SU-DHL-6 (cell line): ENCODE data around the gene CLTC.

ENCODE experiments used
- H2AFZ ChIP-seq: fragments of 200-600 bp; sonication (generic); 2 replicates; pipeline ENCODE4 v1.6.1; 2014; ENCODE audit warnings: low read depth, mild to moderate bottlenecking, moderate library complexity, mixed read lengths, antibody characterized with exemption, low read length; ENCODE audit not compliant: severe bottlenecking
- H3F3A ChIP-seq: fragments of 200-600 bp; shearing (Covaris generic); 2 replicates; pipeline ENCODE4 v1.6.0; 2016; ENCODE audit warnings: antibody characterized with exemption, mild to moderate bottlenecking; ENCODE audit not compliant: insufficient read depth
- H3K27ac ChIP-seq: fragments of 200-600 bp; sonication (generic); 2 replicates; pipeline ENCODE4 v1.5.1; 2016; ENCODE audit warnings: low read depth, mild to moderate bottlenecking, low read length, moderate library complexity, mixed read lengths
- H3K27me3 ChIP-seq: fragments of 200-600 bp; sonication (generic), shearing (Covaris generic); 2 replicates; pipeline ENCODE4 v1.6.0; 2014; ENCODE audit warnings: mild to moderate bottlenecking, low read length
- H3K36me3 ChIP-seq: fragments of 200-600 bp; sonication (generic); 2 replicates; pipeline ENCODE4 v1.6.1; 2014; ENCODE audit warnings: mild to moderate bottlenecking, low read length, mixed read lengths
- H3K4me2 ChIP-seq: fragments of 300-600, 200-600 bp; shearing (Covaris generic), sonication (generic); 2 replicates; pipeline ENCODE4 v1.6.0; 2014; ENCODE audit warnings: low read length, low read depth, mild to moderate bottlenecking; ENCODE audit not compliant: poor library complexity, severe bottlenecking
- H3K4me3 ChIP-seq: fragments of 200-600 bp; sonication (generic); 2 replicates; pipeline ENCODE4 v1.5.1; 2014; ENCODE audit warnings: antibody characterized with exemption, low read length, mild to moderate bottlenecking, mixed read lengths; ENCODE audit not compliant: insufficient read depth, poor library complexity, severe bottlenecking
- H3K79me2 ChIP-seq: fragments of 200-600 bp; sonication (generic); 2 replicates; pipeline ENCODE4 v1.6.1; 2014; ENCODE audit warnings: mild to moderate bottlenecking, low read length, moderate library complexity; ENCODE audit not compliant: insufficient read depth
- H3K9ac ChIP-seq: fragments of 200-600 bp; sonication (generic); 2 replicates; pipeline ENCODE4 v1.7.0; 2014; ENCODE audit warnings: mild to moderate bottlenecking, low read length
- H3K9me2 ChIP-seq: fragments of 200-600 bp; sonication (generic); replicated peaks from 2 replicates; pipeline ENCODE4 v1.6.1; 2014; ENCODE audit warnings: low read length; ENCODE audit not compliant: insufficient read depth
- H3K9me3 ChIP-seq: fragments of 200-600 bp; sonication (generic); 2 replicates; pipeline ENCODE4 v1.6.1; 2014; ENCODE audit warnings: low read length, mixed read lengths; ENCODE audit not compliant: insufficient read depth
- H4K20me1 ChIP-seq: fragments of 200-600 bp; sonication (generic); 2 replicates; pipeline ENCODE4 v1.6.1; 2014; ENCODE audit warnings: low read depth, mild to moderate bottlenecking, antibody characterized with exemption, low read length, moderate library complexity, mixed read lengths
- EZH2phosphoT487 ChIP-seq: fragments of 200-600 bp; sonication (generic), shearing (Covaris generic); conservative IDR thresholded peaks from 2 replicates; pipeline ENCODE4 v1.6.1; 2018; ENCODE audit warnings: mild to moderate bottlenecking, antibody characterized with exemption, low read length, moderate library complexity, mixed read lengths
- TF ChIP-seq, protein P1 (sequence below): fragments of 200-600 bp; sonication (generic); IDR thresholded peaks from one replicate; pipeline ENCODE4 v1.5.1; 2017; ENCODE audit warnings: antibody characterized with exemption, mild to moderate bottlenecking, low read length, moderate library complexity; ENCODE audit not compliant: insufficient read depth, poor library complexity, severe bottlenecking

Gene CLTC

GRCh38 chr17:59631276-59631675 is 11.6 kb downstream of the CLTC start:
- no peaks in the 10 kb centered on the region for H3K36me3 ChIP-seq
- peaks cover 100% of the 10 kb centered on the region for H3K79me2 ChIP-seq
- no peaks in the 10 kb centered on the region for H3K9me3 ChIP-seq
- no peak overlapping the region for H3K4me3 ChIP-seq
- H3K4me2 ChIP-seq, result no peak overlapping the region
- no peaks in the 10 kb centered on the region for H3K9me2 ChIP-seq
- H3K27me3 ChIP-seq, result no peaks in the 10 kb centered on the region
- peaks cover 8% of the 10 kb centered on the region; the same call in 1 of the 2 replicates for H3F3A ChIP-seq
- TF ChIP-seq, protein P1, sequence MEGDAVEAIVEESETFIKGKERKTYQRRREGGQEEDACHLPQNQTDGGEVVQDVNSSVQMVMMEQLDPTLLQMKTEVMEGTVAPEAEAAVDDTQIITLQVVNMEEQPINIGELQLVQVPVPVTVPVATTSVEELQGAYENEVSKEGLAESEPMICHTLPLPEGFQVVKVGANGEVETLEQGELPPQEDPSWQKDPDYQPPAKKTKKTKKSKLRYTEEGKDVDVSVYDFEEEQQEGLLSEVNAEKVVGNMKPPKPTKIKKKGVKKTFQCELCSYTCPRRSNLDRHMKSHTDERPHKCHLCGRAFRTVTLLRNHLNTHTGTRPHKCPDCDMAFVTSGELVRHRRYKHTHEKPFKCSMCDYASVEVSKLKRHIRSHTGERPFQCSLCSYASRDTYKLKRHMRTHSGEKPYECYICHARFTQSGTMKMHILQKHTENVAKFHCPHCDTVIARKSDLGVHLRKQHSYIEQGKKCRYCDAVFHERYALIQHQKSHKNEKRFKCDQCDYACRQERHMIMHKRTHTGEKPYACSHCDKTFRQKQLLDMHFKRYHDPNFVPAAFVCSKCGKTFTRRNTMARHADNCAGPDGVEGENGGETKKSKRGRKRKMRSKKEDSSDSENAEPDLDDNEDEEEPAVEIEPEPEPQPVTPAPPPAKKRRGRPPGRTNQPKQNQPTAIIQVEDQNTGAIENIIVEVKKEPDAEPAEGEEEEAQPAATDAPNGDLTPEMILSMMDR, result no peak
- TF ChIP-seq EZH2phosphoT487, result no peak
- no peak overlapping the region for H3K9ac ChIP-seq
- no peak overlapping the region for H2AFZ ChIP-seq
- H4K20me1 ChIP-seq, result peaks cover 43% of the 10 kb centered on the region
- no peak overlapping the region for H3K27ac ChIP-seq

- Histone ChIP-seq H3K27me3 (no peaks in the 10 kb centered on the region), H3F3A (peaks cover 4% of the 10 kb centered on the region; the same call in 1 of the 2 replicates), H3K9ac (no peak overlapping the region), H3K4me3 (no peak overlapping the region), H3K9me2 (no peaks in the 10 kb centered on the region), H4K20me1 (peaks cover 33% of the 10 kb centered on the region), H3K9me3 (no peaks in the 10 kb centered on the region), H3K36me3 (no peaks in the 10 kb centered on the region), H2AFZ (no peak overlapping the region), H3K4me2 (no peak overlapping the region), H3K27ac (no peak overlapping the region), H3K79me2 (peaks cover 97% of the 10 kb centered on the region)
- TF ChIP-seq, protein P1, result no peak
- TF ChIP-seq EZH2phosphoT487, result no peak
These were observed 12.7 kb downstream of the CLTC start for GRCh38 chr17:59632398-59632797.

- H3K27me3 ChIP-seq, result no peaks in the 10 kb centered on the region
- H4K20me1 ChIP-seq, result peaks cover 23% of the 10 kb centered on the region
- no peak for TF ChIP-seq EZH2phosphoT487
- TF ChIP-seq, protein P1, result no peak
- H3K27ac ChIP-seq, result no peak overlapping the region
- no peak overlapping the region for H3K4me3 ChIP-seq
- H3K4me2 ChIP-seq, result no peak overlapping the region
- H2AFZ ChIP-seq, result no peak overlapping the region
- H3K36me3 ChIP-seq, result no peaks in the 10 kb centered on the region
- peaks cover 97% of the 10 kb centered on the region for H3K79me2 ChIP-seq
- no peaks in the 10 kb centered on the region for H3K9me2 ChIP-seq
- no peak overlapping the region for H3K9ac ChIP-seq
- peaks cover 5% of the 10 kb centered on the region; the same call in 1 of the 2 replicates for H3F3A ChIP-seq
- no peaks in the 10 kb centered on the region for H3K9me3 ChIP-seq
These were observed 14.1 kb downstream of the CLTC start for GRCh38 chr17:59633658-59634359.
